HG03095 (cell line): Measurements from ENCODE around the gene CTDSPL2.
"Not testable (repeated sequence)": the region's sequence is repeated elsewhere in the genome, so short reads cannot be mapped to it uniquely, and the experiment has no call there.

Experiments
- ATAC-seq: cut with Tn5 transposase; IDR thresholded peaks from one replicate; pipeline ENCODE4 v1.9.1; 2021; ENCODE audit warnings: moderate library complexity; ENCODE audit not compliant: unreplicated experiment

CTDSPL2 gene

GRCh38 chr15:44482090-44482489, 54.7 kb downstream of the CTDSPL2 start:
- no peak for ATAC-seq

GRCh38 chr15:44485880-44486279, 58.5 kb downstream of the CTDSPL2 start:
- no peak for ATAC-seq

GRCh38 chr15:44489464-44489863, 62.0 kb downstream of the CTDSPL2 start:
- ATAC-seq = no peak

- no peak for ATAC-seq
These were observed 63.2 kb downstream of the CTDSPL2 start for GRCh38 chr15:44490622-44491021.

- no peak for ATAC-seq
These were observed 64.6 kb downstream of the CTDSPL2 start for GRCh38 chr15:44492040-44492439.

- no peak for ATAC-seq
These were observed 65.2 kb downstream of the CTDSPL2 start for GRCh38 chr15:44492672-44493071.

- ATAC-seq = no peak
These were observed 68.1 kb downstream of the CTDSPL2 start for GRCh38 chr15:44495562-44495961.

GRCh38 chr15:44500555-44500954, 73.1 kb downstream of the CTDSPL2 start:
- ATAC-seq = no peak

GRCh38 chr15:44501768-44502366, 74.4 kb downstream of the CTDSPL2 start:
- ATAC-seq = no peak

- no peak for ATAC-seq
These were observed 89.0 kb downstream of the CTDSPL2 start for GRCh38 chr15:44516436-44516835.

GRCh38 chr15:44519537-44519936, 92.1 kb downstream of the CTDSPL2 start:
- ATAC-seq = no peak

- no peak for ATAC-seq
These were observed 97.6 kb downstream of the CTDSPL2 start for GRCh38 chr15:44525018-44525417.

- no peak for ATAC-seq
These were observed 99.8 kb downstream of the CTDSPL2 start for GRCh38 chr15:44527241-44527640.

- ATAC-seq = no peak
These were observed 102.6 kb downstream of the CTDSPL2 start for GRCh38 chr15:44529864-44530604.

GRCh38 chr15:44530653-44531052, 103.2 kb downstream of the CTDSPL2 start:
- ATAC-seq = no peak

- not testable (repeated sequence) for ATAC-seq
These were observed 104.8 kb downstream of the CTDSPL2 start for GRCh38 chr15:44532275-44532674.

GRCh38 chr15:44532689-44533088, 105.3 kb downstream of the CTDSPL2 start:
- no peak for ATAC-seq

GRCh38 chr15:44535092-44535491, 107.7 kb downstream of the CTDSPL2 start:
- ATAC-seq = no peak

- no peak for ATAC-seq
These were observed 108.3 kb downstream of the CTDSPL2 start for GRCh38 chr15:44535523-44536301.

- ATAC-seq = peak; percentile 41
These were observed 109.0 kb downstream of the CTDSPL2 start for GRCh38 chr15:44536302-44536961.

- ATAC-seq = peak; percentile 88
These were observed 109.7 kb downstream of the CTDSPL2 start, which contains the start of gene EIF3J for GRCh38 chr15:44536962-44537734. Gene EIF3J, plus strand, starts transcription at chr15:44537147. Its CDS starts 48 bp downstream, at chr15:44537195.
